ENCODE measurements around the gene CACNB1. TPM values are rescaled to one million over a fixed set of nuclear protein-coding genes. Genes with fewer than 3 reads are reported as not detected.

Gene CACNB1
- total RNA-seq, 4 donors from 2014 or later: 3.6 to 7.9 (median 5.9) TPM

GRCh38 chr17:39178536-39178935 lies 18.9 kb downstream of the CACNB1 start:
- H3K27ac ChIP-seq: no peak overlapping the region
- peaks cover 0 to 83% of the 10 kb centered on the region in 2 donors for H3K36me3 ChIP-seq
- no peak overlapping the region for H3K4me3 ChIP-seq
- peaks cover 0 to 9% (median 0%) of the 10 kb centered on the region in 3 donors for H3K4me1 ChIP-seq
- WGBS, 2 donors (ENCODE audit: low coverage in 1 of 2): 61 to 67% methylated on average over 3 to 4 of the region's 4 CpGs
- no peaks in the 10 kb centered on the region for H3K9me3 ChIP-seq
- no peak for TF ChIP-seq POLR2A (IDR thresholded peaks at IDR 0.05)
- no peak for TF ChIP-seq POLR2AphosphoS5 (IDR thresholded peaks at IDR 0.05)
- TF ChIP-seq EP300 (IDR thresholded peaks at IDR 0.05): no peak
- TF ChIP-seq, protein P1, sequence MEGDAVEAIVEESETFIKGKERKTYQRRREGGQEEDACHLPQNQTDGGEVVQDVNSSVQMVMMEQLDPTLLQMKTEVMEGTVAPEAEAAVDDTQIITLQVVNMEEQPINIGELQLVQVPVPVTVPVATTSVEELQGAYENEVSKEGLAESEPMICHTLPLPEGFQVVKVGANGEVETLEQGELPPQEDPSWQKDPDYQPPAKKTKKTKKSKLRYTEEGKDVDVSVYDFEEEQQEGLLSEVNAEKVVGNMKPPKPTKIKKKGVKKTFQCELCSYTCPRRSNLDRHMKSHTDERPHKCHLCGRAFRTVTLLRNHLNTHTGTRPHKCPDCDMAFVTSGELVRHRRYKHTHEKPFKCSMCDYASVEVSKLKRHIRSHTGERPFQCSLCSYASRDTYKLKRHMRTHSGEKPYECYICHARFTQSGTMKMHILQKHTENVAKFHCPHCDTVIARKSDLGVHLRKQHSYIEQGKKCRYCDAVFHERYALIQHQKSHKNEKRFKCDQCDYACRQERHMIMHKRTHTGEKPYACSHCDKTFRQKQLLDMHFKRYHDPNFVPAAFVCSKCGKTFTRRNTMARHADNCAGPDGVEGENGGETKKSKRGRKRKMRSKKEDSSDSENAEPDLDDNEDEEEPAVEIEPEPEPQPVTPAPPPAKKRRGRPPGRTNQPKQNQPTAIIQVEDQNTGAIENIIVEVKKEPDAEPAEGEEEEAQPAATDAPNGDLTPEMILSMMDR (IDR thresholded peaks at IDR 0.05): no peak
- H3K27me3 ChIP-seq: no peaks in the 10 kb centered on the region
- ATAC-seq: no peak

DNA sequence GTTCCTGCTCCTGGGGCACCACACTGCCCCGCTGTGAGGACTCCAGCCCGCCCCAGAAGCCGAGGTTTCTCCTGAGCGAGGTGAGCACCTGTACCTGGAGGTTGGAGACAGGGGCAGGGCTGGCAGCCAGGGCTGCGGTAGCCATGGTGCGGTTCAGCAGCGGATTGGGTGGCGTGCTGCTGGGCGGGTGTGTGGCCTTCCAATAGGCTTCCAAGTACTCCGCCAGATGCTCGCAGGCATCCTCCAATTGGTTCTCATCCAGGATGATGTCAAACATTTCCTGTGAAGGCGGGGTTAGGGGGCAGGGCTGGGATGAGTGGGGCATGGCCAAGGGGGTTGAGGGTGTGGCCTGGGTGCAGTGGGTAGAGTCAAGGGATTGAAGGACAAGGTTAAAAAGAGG lies 20.2 kb downstream of the CACNB1 start:
- 85% methylated on average over 4 of the region's 12 CpGs; no CpG with 5 or more reads in 1 of the 2 donors for WGBS, 2 donors (ENCODE audit: low coverage in 1 of 2)
- H3K9me3 ChIP-seq: no peaks in the 10 kb centered on the region
- ATAC-seq: no peak
- H3K27me3 ChIP-seq: no peaks in the 10 kb centered on the region
- TF ChIP-seq POLR2AphosphoS5 (IDR thresholded peaks at IDR 0.05) (no peak), POLR2A (IDR thresholded peaks at IDR 0.05) (no peak)
- no peak overlapping the region for H3K27ac ChIP-seq
- peaks cover 0 to 9% (median 0%) of the 10 kb centered on the region in 3 donors for H3K4me1 ChIP-seq
- H3K36me3 ChIP-seq: peaks cover 0 to 72% of the 10 kb centered on the region in 2 donors
- H3K4me3 ChIP-seq: no peak overlapping the region

DNA sequence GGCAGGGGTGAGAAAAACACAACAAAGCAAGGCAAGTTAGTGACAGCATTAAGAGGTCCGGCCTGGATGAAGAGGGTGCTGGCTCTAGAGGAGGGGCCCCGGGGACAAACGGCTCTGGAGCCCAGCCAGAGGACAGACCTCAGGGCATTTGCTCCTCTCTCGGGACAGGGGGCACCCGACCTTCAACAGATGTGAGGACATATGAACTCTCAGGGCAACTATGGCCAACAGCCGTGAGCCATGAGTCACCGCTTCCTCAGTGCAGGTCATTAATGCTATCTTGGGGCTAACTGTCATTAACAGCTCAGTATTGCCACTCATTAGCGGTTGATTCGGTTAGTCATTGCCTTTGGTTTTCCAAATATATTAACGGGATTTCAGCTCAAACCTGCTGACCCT lies 21.8 kb downstream of the CACNB1 start:
- TF ChIP-seq, protein P1 (IDR thresholded peaks at IDR 0.05): no peak
- TF ChIP-seq POLR2AphosphoS5 (IDR thresholded peaks at IDR 0.05) (no peak), EP300 (IDR thresholded peaks at IDR 0.05) (no peak), POLR2A (IDR thresholded peaks at IDR 0.05) (no peak)
- peaks cover 0 to 9% (median 0%) of the 10 kb centered on the region in 3 donors for H3K4me1 ChIP-seq
- peaks cover 4% of the 10 kb centered on the region for H3K27me3 ChIP-seq
- H3K36me3 ChIP-seq: peaks cover 0 to 56% of the 10 kb centered on the region in 2 donors
- no peak overlapping the region for H3K27ac ChIP-seq
- H3K9me3 ChIP-seq: no peaks in the 10 kb centered on the region
- H3K4me3 ChIP-seq: no peak overlapping the region
- ATAC-seq: no peak
- 71% methylated on average over 5 of the region's 10 CpGs; no CpG with 5 or more reads in 1 of the 2 donors for WGBS, 2 donors (ENCODE audit: low coverage in 1 of 2)

GRCh38 chr17:39174920-39175694 lies 22.4 kb downstream of the CACNB1 start:
- H3K4me1 ChIP-seq: peaks cover 0 to 9% (median 0%) of the 10 kb centered on the region in 3 donors
- TF ChIP-seq POLR2AphosphoS5 (IDR thresholded peaks at IDR 0.05) (no peak), POLR2A (IDR thresholded peaks at IDR 0.05) (no peak), EP300 (IDR thresholded peaks at IDR 0.05) (no peak)
- TF ChIP-seq, protein P1 (IDR thresholded peaks at IDR 0.05): peak in 3 of 4 experiments; percentile 78 to 85 (median 83)
- H3K9me3 ChIP-seq: no peaks in the 10 kb centered on the region
- H3K27me3 ChIP-seq: peaks cover 4% of the 10 kb centered on the region
- peak; percentile 78 for ATAC-seq
- peaks cover 0 to 50% of the 10 kb centered on the region in 2 donors for H3K36me3 ChIP-seq
- H3K4me3 ChIP-seq: no peak overlapping the region
- H3K27ac ChIP-seq: no peak overlapping the region
- WGBS, 2 donors (ENCODE audit: low coverage in 1 of 2): 5 to 72% methylated on average over 2 to 4 of the region's 35 CpGs

GRCh38 chr17:39173526-39174274 lies 23.8 kb downstream of the CACNB1 start:
- Histone ChIP-seq H3K4me3 (no peak overlapping the region), H3K27me3 (peaks cover 4% of the 10 kb centered on the region), H3K4me1 (peaks cover 0 to 9% (median 0%) of the 10 kb centered on the region in 3 donors), H3K9me3 (no peaks in the 10 kb centered on the region), H3K36me3 (peaks cover 0 to 36% of the 10 kb centered on the region in 2 donors), H3K27ac (no peak overlapping the region)
- no peak for ATAC-seq
- 68 to 77% methylated on average over 6 to 10 of the region's 10 CpGs for WGBS, 2 donors (ENCODE audit: low coverage in 1 of 2)
- no peak for TF ChIP-seq POLR2AphosphoS5 (IDR thresholded peaks at IDR 0.05)
- TF ChIP-seq, protein P1 (IDR thresholded peaks at IDR 0.05): no peak
- no peak for TF ChIP-seq POLR2A (IDR thresholded peaks at IDR 0.05)
- TF ChIP-seq EP300 (IDR thresholded peaks at IDR 0.05): no peak

All from gastroesophageal sphincter (tissue), 4 donors.